Body of pancreas (tissue), 4 donors: Measurements from ENCODE around the gene MAST4.

ENCODE experiments used
- CTCF ChIP-seq, 7 experiments: fragments of 450-650 bp in 4 of 7; fragments of 200-600 bp in 3 of 7; sonication (generic) in 3 of 7; IDR thresholded peaks; one replicate each; pipeline ENCODE4 v1.5.1; 2016 to 2019; ENCODE audit warnings: antibody characterized with exemption in 7 of 7
- POLR2A ChIP-seq, 3 donors: fragments of 450-650 bp; IDR thresholded peaks; one replicate each; pipeline ENCODE4 v1.6.1; 2016; ENCODE audit warnings: antibody characterized with exemption in 3 of 3, mild to moderate bottlenecking in 2 of 3

- peak in 4 of 7 experiments; percentile 30 to 47 (median 38) for TF ChIP-seq CTCF (IDR thresholded peaks at IDR 0.05)
- TF ChIP-seq POLR2A (IDR thresholded peaks at IDR 0.05): no peak
These were observed 211.6 kb downstream of the MAST4 start for GRCh38 chr5:66807743-66808142.
